SK-N-SH treated with all-trans-retinoic acid at 6 μM for 48 hours (cell line): Measurements from ENCODE around the gene GRID1.

ENCODE experiments used
- ATAC-seq: fragments of 200-7000 bp; cut with Tn5 transposase; 3 replicates; pipeline ENCODE4 v1.9.1; 2020; ENCODE audit warnings: mild to moderate bottlenecking, moderate library complexity
- ARNTL ChIP-seq: fragments of 450-650 bp; formaldehyde crosslinking; IDR thresholded peaks from 2 replicates; pipeline ENCODE4 v1.5.0; 2020; ENCODE audit warnings: low read depth, mild to moderate bottlenecking, moderate library complexity, borderline replicate concordance
- BACH2 ChIP-seq: fragments of 250-450 bp; sonication (Bioruptor Pico); IDR thresholded peaks from 2 replicates; pipeline ENCODE4 v1.9.0; 2021; ENCODE audit warnings: mild to moderate bottlenecking, borderline replicate concordance
- CREB5 ChIP-seq: fragments of 250-450 bp; sonication (Bioruptor Pico); IDR thresholded peaks from 2 replicates; pipeline ENCODE4 v1.5.1; 2020; ENCODE audit warnings: low read depth, mild to moderate bottlenecking, moderate library complexity
- CSRNP3 ChIP-seq: fragments of 250-450 bp; sonication (Bioruptor Pico); IDR thresholded peaks from 2 replicates; pipeline ENCODE4 v1.5.1; 2021; ENCODE audit warnings: mild to moderate bottlenecking, moderate library complexity
- ESRRG ChIP-seq: fragments of 250-450 bp; sonication (Bioruptor Pico); IDR thresholded peaks from 2 replicates; pipeline ENCODE4 v1.6.1; 2021; ENCODE audit warnings: mild to moderate bottlenecking
- GLIS3 ChIP-seq: fragments of 250-450 bp; sonication (Bioruptor Pico); IDR thresholded peaks from 2 replicates; pipeline ENCODE4 v1.5.0; 2020; ENCODE audit warnings: mild to moderate bottlenecking, moderate library complexity
- ISL1 ChIP-seq: fragments of 250-450 bp; sonication (Bioruptor Pico); IDR thresholded peaks from 2 replicates; pipeline ENCODE4 v2.1.2; 2022; ENCODE audit warnings: mild to moderate bottlenecking, moderate library complexity
- OSR1 ChIP-seq: fragments of 250-450 bp; sonication (Bioruptor Pico); IDR thresholded peaks from 2 replicates; pipeline ENCODE4 v1.8.0; 2022; ENCODE audit warnings: moderate library complexity, mild to moderate bottlenecking, inconsistent platforms
- PPARA ChIP-seq: fragments of 250-450 bp; sonication (Bioruptor Pico); IDR thresholded peaks from 2 replicates; pipeline ENCODE4 v1.5.0; 2020; ENCODE audit warnings: mild to moderate bottlenecking, borderline replicate concordance
- RARB ChIP-seq: fragments of 250-450 bp; sonication (Bioruptor Pico); IDR thresholded peaks from 2 replicates; pipeline ENCODE4 v1.8.0; 2021; ENCODE audit warnings: mild to moderate bottlenecking, moderate library complexity
- SNAI2 ChIP-seq: fragments of 250-450 bp; sonication (Bioruptor Pico); IDR thresholded peaks from 2 replicates; pipeline ENCODE4 v1.5.0; 2020; ENCODE audit warnings: mild to moderate bottlenecking, moderate library complexity
- TCF4 ChIP-seq: fragments of 250-450 bp; sonication (Bioruptor Pico); IDR thresholded peaks from 2 replicates; pipeline ENCODE4 v1.8.0; 2021; ENCODE audit warnings: mild to moderate bottlenecking, moderate library complexity, borderline replicate concordance
- TOX ChIP-seq: fragments of 250-450 bp; sonication (Bioruptor Pico); IDR thresholded peaks from 2 replicates; pipeline ENCODE4 v1.8.0; 2021; ENCODE audit warnings: mild to moderate bottlenecking, moderate library complexity, borderline replicate concordance
- TSHZ2 ChIP-seq: fragments of 250-450 bp; sonication (Bioruptor Pico); IDR thresholded peaks from 2 replicates; pipeline ENCODE4 v1.5.0; 2020; ENCODE audit warnings: mild to moderate bottlenecking, moderate library complexity
- ZC3H10 ChIP-seq: fragments of 250-450 bp; sonication (Bioruptor Pico); IDR thresholded peaks from 2 replicates; pipeline ENCODE4 v1.5.1; 2021; ENCODE audit warnings: mild to moderate bottlenecking, moderate library complexity
- ZFP3 ChIP-seq: fragments of 250-450 bp; sonication (Bioruptor Pico); IDR thresholded peaks from 2 replicates; pipeline ENCODE4 v1.5.0; 2020; ENCODE audit warnings: mild to moderate bottlenecking, moderate library complexity
- ZFP30 ChIP-seq: fragments of 450-650 bp; formaldehyde crosslinking; IDR thresholded peaks from 2 replicates; pipeline ENCODE4 v1.5.0; 2022; ENCODE audit warnings: mild to moderate bottlenecking, moderate library complexity
- ZNF70 ChIP-seq: fragments of 450-650 bp; formaldehyde crosslinking; IDR thresholded peaks from 2 replicates; pipeline ENCODE4 v1.5.0; 2020; ENCODE audit warnings: mild to moderate bottlenecking, moderate library complexity
- ZNF8 ChIP-seq: fragments of 450-650 bp; formaldehyde crosslinking; IDR thresholded peaks from 2 replicates; pipeline ENCODE4 v1.5.0; 2020; ENCODE audit warnings: mild to moderate bottlenecking, moderate library complexity
- TF ChIP-seq, protein P1 (sequence below): fragments of 250-450 bp; sonication (Bioruptor Pico); IDR thresholded peaks from 2 replicates; pipeline ENCODE4 v1.8.0; 2021; ENCODE audit warnings: low read depth, mild to moderate bottlenecking, moderate library complexity, borderline replicate concordance
- TF ChIP-seq, protein P2 (sequence below): fragments of 250-450 bp; sonication (Bioruptor Pico); IDR thresholded peaks from 2 replicates; pipeline ENCODE4 v1.8.0; 2020; ENCODE audit warnings: mild to moderate bottlenecking, moderate library complexity, borderline replicate concordance

Gene GRID1

GRCh38 chr10:86167762-86168128 is 198.8 kb downstream of the GRID1 start:
- TF ChIP-seq ESRRG (CRISPR knock-in tag) (no peak), ZFP30 (no peak), OSR1 (CRISPR knock-in tag) (no peak), ZNF8 (CRISPR knock-in tag) (no peak), TCF4 (CRISPR knock-in tag) (no peak), ZNF70 (CRISPR knock-in tag) (no peak), TOX (CRISPR knock-in tag) (no peak), TSHZ2 (CRISPR knock-in tag) (no peak)
- TF ChIP-seq, protein P1, sequence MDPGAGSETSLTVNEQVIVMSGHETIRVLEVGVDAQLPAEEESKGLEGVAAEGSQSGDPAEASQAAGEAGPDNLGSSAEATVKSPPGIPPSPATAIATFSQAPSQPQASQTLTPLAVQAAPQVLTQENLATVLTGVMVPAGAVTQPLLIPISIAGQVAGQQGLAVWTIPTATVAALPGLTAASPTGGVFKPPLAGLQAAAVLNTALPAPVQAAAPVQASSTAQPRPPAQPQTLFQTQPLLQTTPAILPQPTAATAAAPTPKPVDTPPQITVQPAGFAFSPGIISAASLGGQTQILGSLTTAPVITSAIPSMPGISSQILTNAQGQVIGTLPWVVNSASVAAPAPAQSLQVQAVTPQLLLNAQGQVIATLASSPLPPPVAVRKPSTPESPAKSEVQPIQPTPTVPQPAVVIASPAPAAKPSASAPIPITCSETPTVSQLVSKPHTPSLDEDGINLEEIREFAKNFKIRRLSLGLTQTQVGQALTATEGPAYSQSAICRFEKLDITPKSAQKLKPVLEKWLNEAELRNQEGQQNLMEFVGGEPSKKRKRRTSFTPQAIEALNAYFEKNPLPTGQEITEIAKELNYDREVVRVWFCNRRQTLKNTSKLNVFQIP (CRISPR knock-in tag), result no peak

GRCh38 chr10:86167121-86167761 is 199.4 kb downstream of the GRID1 start:
- no peak for TF ChIP-seq ZFP30
- no peak for TF ChIP-seq CSRNP3 (CRISPR knock-in tag)
- no peak for TF ChIP-seq TCF4 (CRISPR knock-in tag)
- no peak for TF ChIP-seq OSR1 (CRISPR knock-in tag)
- no peak for TF ChIP-seq PPARA (CRISPR knock-in tag)
- TF ChIP-seq CREB5 (CRISPR knock-in tag), result no peak
- no peak for TF ChIP-seq ESRRG (CRISPR knock-in tag)
- no peak for TF ChIP-seq ZFP3 (CRISPR knock-in tag)
- TF ChIP-seq, protein P1 (CRISPR knock-in tag), result no peak
- no peak for TF ChIP-seq BACH2 (CRISPR knock-in tag)
- no peak for TF ChIP-seq ISL1
- no peak for TF ChIP-seq GLIS3 (CRISPR knock-in tag)
- TF ChIP-seq RARB, result no peak
- no peak for TF ChIP-seq SNAI2 (CRISPR knock-in tag)
- no peak for TF ChIP-seq ARNTL (CRISPR knock-in tag)
- TF ChIP-seq, protein P2, sequence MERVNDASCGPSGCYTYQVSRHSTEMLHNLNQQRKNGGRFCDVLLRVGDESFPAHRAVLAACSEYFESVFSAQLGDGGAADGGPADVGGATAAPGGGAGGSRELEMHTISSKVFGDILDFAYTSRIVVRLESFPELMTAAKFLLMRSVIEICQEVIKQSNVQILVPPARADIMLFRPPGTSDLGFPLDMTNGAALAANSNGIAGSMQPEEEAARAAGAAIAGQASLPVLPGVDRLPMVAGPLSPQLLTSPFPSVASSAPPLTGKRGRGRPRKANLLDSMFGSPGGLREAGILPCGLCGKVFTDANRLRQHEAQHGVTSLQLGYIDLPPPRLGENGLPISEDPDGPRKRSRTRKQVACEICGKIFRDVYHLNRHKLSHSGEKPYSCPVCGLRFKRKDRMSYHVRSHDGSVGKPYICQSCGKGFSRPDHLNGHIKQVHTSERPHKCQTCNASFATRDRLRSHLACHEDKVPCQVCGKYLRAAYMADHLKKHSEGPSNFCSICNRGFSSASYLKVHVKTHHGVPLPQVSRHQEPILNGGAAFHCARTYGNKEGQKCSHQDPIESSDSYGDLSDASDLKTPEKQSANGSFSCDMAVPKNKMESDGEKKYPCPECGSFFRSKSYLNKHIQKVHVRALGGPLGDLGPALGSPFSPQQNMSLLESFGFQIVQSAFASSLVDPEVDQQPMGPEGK, result no peak
- TF ChIP-seq ZNF8 (CRISPR knock-in tag), result no peak
- TF ChIP-seq ZC3H10 (CRISPR knock-in tag), result no peak
- no peak for ATAC-seq

More at GRCh38 chr10:86167762-86168128, 198.8 kb downstream of the GRID1 start:
- no peak for ATAC-seq
